NCI-H1417 treated with DMSO at 0.1 percent for 48 hours (cell line): ENCODE results near the gene SPATA45.

Experiments used
- DNase-seq: peaks from one replicate; lab custom pipeline; 2025; lab: John Stamatoyannopoulos, UW

Gene SPATA45

GRCh38 chr1:212780759-212781158 is 66.7 kb downstream of the SPATA45 start:
- no peak for DNase-seq
